ENCODE data around the gene CXXC4.

The CXXC4 gene

DNA sequence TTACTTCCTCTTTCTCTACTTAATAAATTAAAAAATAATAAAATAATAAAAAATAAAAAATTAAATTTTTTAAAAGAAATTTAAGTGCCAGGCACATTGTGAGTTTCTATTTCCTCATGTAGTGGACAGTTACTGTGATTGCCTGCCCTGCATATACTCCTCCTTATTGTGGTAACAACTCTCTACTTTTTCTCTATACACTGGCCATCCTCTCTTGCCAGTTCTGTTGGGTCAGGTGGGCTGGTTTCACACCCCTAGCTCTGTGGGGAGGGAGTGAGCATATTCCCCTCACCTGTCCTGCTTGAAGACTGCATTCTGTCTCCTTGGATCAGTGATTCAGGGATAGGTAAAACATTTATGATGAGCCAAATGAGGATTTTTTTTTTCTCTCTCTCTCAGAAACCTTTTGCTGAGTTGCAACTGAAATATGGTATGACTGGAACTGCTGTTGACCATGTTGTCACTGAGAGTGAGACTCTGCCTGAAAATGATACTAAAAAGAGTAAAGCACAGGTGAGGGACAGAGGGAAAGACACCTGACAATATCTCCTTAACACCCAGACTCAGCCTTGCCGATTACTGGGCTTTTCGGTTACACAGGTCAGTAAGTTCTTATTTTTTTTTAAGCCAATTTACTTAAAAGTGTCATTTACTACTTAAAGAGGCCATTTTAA lies 37.2 kb downstream of the CXXC4 start:
- Histone ChIP-seq H3K9ac (ENCODE audit: low read length) (no peak overlapping the region), H3K27me3 (ENCODE audit: low read depth, low read length) (no peaks in the 10 kb centered on the region), H3K4me1 (ENCODE audit: low read length) (no peaks in the 10 kb centered on the region), H3K9me3 (ENCODE audit: insufficient read depth, low read length) (no peaks in the 10 kb centered on the region), H3K27ac (ENCODE audit: low read length) (no peak overlapping the region), H3K4me2 (ENCODE audit: low read length) (no peak overlapping the region), H3K4me3 (ENCODE audit: low read length) (no peak overlapping the region), H3K36me3 (replicated peaks; ENCODE audit: low read depth, low read length) (no peaks in the 10 kb centered on the region), H3K79me2 (ENCODE audit: low read length) (no peaks in the 10 kb centered on the region), H4K20me1 (ENCODE audit: insufficient read depth, low read length) (no peaks in the 10 kb centered on the region), H2AFZ (ENCODE audit: low read depth, low read length) (no peak overlapping the region)
- no peak for TF ChIP-seq EZH2phosphoT487 (IDR thresholded peaks at IDR 0.05; ENCODE audit: low read depth)
- TF ChIP-seq CTCF (IDR thresholded peaks at IDR 0.05; ENCODE audit: low read depth, low read length) = no peak

- no peaks in the 10 kb centered on the region for H3K36me3 ChIP-seq (replicated peaks; ENCODE audit: low read depth, low read length)
- TF ChIP-seq CTCF (IDR thresholded peaks at IDR 0.05; ENCODE audit: low read depth, low read length) (peak; percentile 58), EZH2phosphoT487 (IDR thresholded peaks at IDR 0.05; ENCODE audit: low read depth) (no peak)
- H3K4me1 ChIP-seq (ENCODE audit: low read length) = no peaks in the 10 kb centered on the region
- H3K27me3 ChIP-seq (ENCODE audit: low read depth, low read length) = no peaks in the 10 kb centered on the region
- H2AFZ ChIP-seq (ENCODE audit: low read depth, low read length) = peak overlapping the region; percentile 35; the same call in 1 of the 2 replicates
- no peak overlapping the region for H3K4me3 ChIP-seq (ENCODE audit: low read length)
- H3K9me3 ChIP-seq (ENCODE audit: insufficient read depth, low read length) = no peaks in the 10 kb centered on the region
- no peaks in the 10 kb centered on the region for H4K20me1 ChIP-seq (ENCODE audit: insufficient read depth, low read length)
- H3K79me2 ChIP-seq (ENCODE audit: low read length) = no peaks in the 10 kb centered on the region
- H3K4me2 ChIP-seq (ENCODE audit: low read length) = peak overlapping the region; percentile 21; the same call in 1 of the 2 replicates
- no peak overlapping the region for H3K27ac ChIP-seq (ENCODE audit: low read length)
- no peak overlapping the region for H3K9ac ChIP-seq (ENCODE audit: low read length)
These were observed 43.1 kb downstream of the CXXC4 start for GRCh38 chr4:104451573-104451972.

- no peak overlapping the region for H2AFZ ChIP-seq (ENCODE audit: low read depth, low read length)
- H4K20me1 ChIP-seq (ENCODE audit: insufficient read depth, low read length) = no peaks in the 10 kb centered on the region
- H3K4me2 ChIP-seq (ENCODE audit: low read length) = no peak overlapping the region
- no peaks in the 10 kb centered on the region for H3K27me3 ChIP-seq (ENCODE audit: low read depth, low read length)
- no peak overlapping the region for H3K4me3 ChIP-seq (ENCODE audit: low read length)
- no peaks in the 10 kb centered on the region for H3K79me2 ChIP-seq (ENCODE audit: low read length)
- H3K27ac ChIP-seq (ENCODE audit: low read length) = no peak overlapping the region
- no peaks in the 10 kb centered on the region for H3K4me1 ChIP-seq (ENCODE audit: low read length)
- TF ChIP-seq CTCF (IDR thresholded peaks at IDR 0.05; ENCODE audit: low read depth, low read length) = no peak
- no peak for TF ChIP-seq EZH2phosphoT487 (IDR thresholded peaks at IDR 0.05; ENCODE audit: low read depth)
- H3K9me3 ChIP-seq (ENCODE audit: insufficient read depth, low read length) = no peaks in the 10 kb centered on the region
- H3K36me3 ChIP-seq (replicated peaks; ENCODE audit: low read depth, low read length) = no peaks in the 10 kb centered on the region
- H3K9ac ChIP-seq (ENCODE audit: low read length) = no peak overlapping the region
These were observed 45.2 kb downstream of the CXXC4 start for GRCh38 chr4:104449537-104449936.

DNA sequence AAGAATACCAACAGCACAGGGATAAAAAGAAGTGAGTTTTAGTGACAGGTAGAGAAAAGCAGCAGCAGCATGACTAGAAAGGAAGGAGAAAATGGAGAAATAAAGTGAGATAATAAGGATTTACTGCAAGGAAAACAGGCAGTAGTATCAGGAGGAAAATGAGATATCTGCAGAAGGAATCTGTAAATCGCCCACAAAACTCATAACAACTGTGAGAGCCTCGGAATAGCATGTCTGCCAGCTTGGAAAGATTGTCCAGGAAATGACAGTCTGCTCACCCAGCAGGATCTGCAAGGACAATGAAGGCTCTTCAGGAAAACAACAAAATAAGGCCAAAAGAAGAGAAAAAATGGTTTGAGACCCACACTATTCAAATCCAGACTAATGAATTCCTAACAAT lies 47.4 kb downstream of the CXXC4 start:
- no peak for TF ChIP-seq CTCF (IDR thresholded peaks at IDR 0.05; ENCODE audit: low read depth, low read length)
- no peak for TF ChIP-seq EZH2phosphoT487 (IDR thresholded peaks at IDR 0.05; ENCODE audit: low read depth)
- Histone ChIP-seq H2AFZ (ENCODE audit: low read depth, low read length) (0 out of 2 replicates have a peak overlapping the region, but pooled peaks have one; percentile 22), H3K27me3 (ENCODE audit: low read depth, low read length) (no peaks in the 10 kb centered on the region), H3K79me2 (ENCODE audit: low read length) (no peaks in the 10 kb centered on the region), H3K27ac (ENCODE audit: low read length) (no peak overlapping the region), H3K4me1 (ENCODE audit: low read length) (no peaks in the 10 kb centered on the region), H3K36me3 (replicated peaks; ENCODE audit: low read depth, low read length) (no peaks in the 10 kb centered on the region), H3K4me2 (ENCODE audit: low read length) (no peak overlapping the region), H3K9me3 (ENCODE audit: insufficient read depth, low read length) (no peaks in the 10 kb centered on the region), H4K20me1 (ENCODE audit: insufficient read depth, low read length) (no peaks in the 10 kb centered on the region), H3K4me3 (ENCODE audit: low read length) (no peak overlapping the region), H3K9ac (ENCODE audit: low read length) (no peak overlapping the region)
